ENCODE measurements around the gene SETBP1. TPM values are rescaled to one million over a fixed set of nuclear protein-coding genes. Genes with fewer than 3 reads are reported as not detected.

Gene SETBP1
- total RNA-seq, 1 experiment from 2014 or later = 0.23 TPM

- H3K36me3 ChIP-seq (ENCODE audit: control insufficient read depth, insufficient read depth, low read length) = no peaks in the 10 kb centered on the region
- CTCF ChIA-PET = no interaction called here
- no peak for ATAC-seq
- no TSS peak for BruUV-seq (replicated peaks)
- no peaks in the 10 kb centered on the region for H3K27me3 ChIP-seq (ENCODE audit: control insufficient read depth, insufficient read depth, low read length)
- no peak overlapping the region for H3K4me3 ChIP-seq (ENCODE audit: low read depth in 2 of 2, low read length in 2 of 2)
- DNase-seq (ENCODE audit: low read depth, low spot score) = no peak
- in situ Hi-C loops (cut with HindIII; ENCODE audit: low pct_unique_long_range_greater_than_20kb, low sequenced_read_pairs) = no loop called here
- TF ChIP-seq SIN3A (IDR thresholded peaks at IDR 0.05; ENCODE audit: borderline replicate concordance, insufficient read depth, low read depth, low read length) = no peak
- TF ChIP-seq REST (IDR thresholded peaks at IDR 0.05; ENCODE audit: insufficient read depth in 1 of 2, low read depth in 2 of 2, low read length in 1 of 2) = no peak
- TF ChIP-seq TCF7L2 (IDR thresholded peaks at IDR 0.05; ENCODE audit: low read depth, low read length) = no peak
- no peak for TF ChIP-seq CTCF (IDR thresholded peaks at IDR 0.05)
- TF ChIP-seq POLR2AphosphoS5 (IDR thresholded peaks at IDR 0.05; ENCODE audit: low read depth, low read length) = no peak
- POLR2A ChIA-PET = no interaction called here
- H3K27ac ChIP-seq (ENCODE audit: low read length) = no peak overlapping the region
- no peaks in the 10 kb centered on the region for H3K4me1 ChIP-seq (ENCODE audit: control insufficient read depth, insufficient read depth, low read length)
- no peaks in the 10 kb centered on the region for H3K9me3 ChIP-seq (ENCODE audit: control insufficient read depth, insufficient read depth, low read depth, low read length)
- intact Hi-C loops (cut with micrococcal nuclease; ENCODE audit: unreplicated experiment) = no loop called here
These were observed 421.4 kb downstream of the SETBP1 start for GRCh38 chr18:45102126-45102525.

GRCh38 chr18:45102863-45103262 lies 422.2 kb downstream of the SETBP1 start:
- Histone ChIP-seq H3K27ac (ENCODE audit: low read length) (no peak overlapping the region), H3K36me3 (ENCODE audit: control insufficient read depth, insufficient read depth, low read length) (no peaks in the 10 kb centered on the region), H3K27me3 (ENCODE audit: control insufficient read depth, insufficient read depth, low read length) (no peaks in the 10 kb centered on the region), H3K9me3 (ENCODE audit: control insufficient read depth, insufficient read depth, low read depth, low read length) (no peaks in the 10 kb centered on the region), H3K4me1 (ENCODE audit: control insufficient read depth, insufficient read depth, low read length) (no peaks in the 10 kb centered on the region), H3K4me3 (ENCODE audit: low read depth in 2 of 2, low read length in 2 of 2) (no peak overlapping the region)
- TF ChIP-seq REST (IDR thresholded peaks at IDR 0.05; ENCODE audit: insufficient read depth in 1 of 2, low read depth in 2 of 2, low read length in 1 of 2) = no peak
- TF ChIP-seq TCF7L2 (IDR thresholded peaks at IDR 0.05; ENCODE audit: low read depth, low read length) = no peak
- no peak for TF ChIP-seq SIN3A (IDR thresholded peaks at IDR 0.05; ENCODE audit: borderline replicate concordance, insufficient read depth, low read depth, low read length)
- TF ChIP-seq CTCF (IDR thresholded peaks at IDR 0.05) = no peak
- no peak for TF ChIP-seq POLR2AphosphoS5 (IDR thresholded peaks at IDR 0.05; ENCODE audit: low read depth, low read length)
- ChIA-PET POLR2A (no interaction called here), CTCF (no interaction called here)
- no TSS peak for BruUV-seq (replicated peaks)
- no peak for DNase-seq (ENCODE audit: low read depth, low spot score)
- in situ Hi-C loops (cut with HindIII; ENCODE audit: low pct_unique_long_range_greater_than_20kb, low sequenced_read_pairs) (no loop called here), intact Hi-C loops (cut with micrococcal nuclease; ENCODE audit: unreplicated experiment) (no loop called here)
- ATAC-seq = no peak
